HEK293T (cell line): ENCODE measurements around the gene BTBD7.

Experiments used
- BHLHE40 ChIP-seq: fragments of 450-650 bp; IDR thresholded peaks from 2 replicates; pipeline ENCODE4 v1.6.1; 2016; ENCODE audit warnings: mild to moderate bottlenecking, moderate library complexity, borderline replicate concordance
- CTBP1 ChIP-seq: fragments of 450-650 bp; IDR thresholded peaks from 2 replicates; pipeline ENCODE4 v1.6.1; 2016; ENCODE audit warnings: borderline replicate concordance
- ELF4 ChIP-seq: fragments of 450-650 bp; IDR thresholded peaks from 2 replicates; pipeline ENCODE4 v1.6.1; 2017; ENCODE audit warnings: antibody characterized with exemption
- FOXK2 ChIP-seq: fragments of 450-650 bp; IDR thresholded peaks from 2 replicates; pipeline ENCODE4 v1.6.1; 2016; ENCODE audit warnings: mild to moderate bottlenecking
- FOXM1 ChIP-seq: fragments of 450-650 bp; IDR thresholded peaks from 2 replicates; pipeline ENCODE4 v1.6.1; 2017; ENCODE audit warnings: mild to moderate bottlenecking, borderline replicate concordance
- L3MBTL2 ChIP-seq: fragments of 450-650 bp; conservative IDR thresholded peaks from 2 replicates; pipeline ENCODE4 v1.6.1; 2016; ENCODE audit warnings: mild to moderate bottlenecking
- SP1 ChIP-seq: fragments of 450-650 bp; IDR thresholded peaks from 2 replicates; pipeline ENCODE4 v1.6.1; 2017
- TARDBP ChIP-seq: fragments of 450-650 bp; IDR thresholded peaks from 2 replicates; pipeline ENCODE4 v1.6.1; 2016
- ZNF384 ChIP-seq: fragments of 450-650 bp; IDR thresholded peaks from 2 replicates; pipeline ENCODE4 v1.6.1; 2016

DNA sequence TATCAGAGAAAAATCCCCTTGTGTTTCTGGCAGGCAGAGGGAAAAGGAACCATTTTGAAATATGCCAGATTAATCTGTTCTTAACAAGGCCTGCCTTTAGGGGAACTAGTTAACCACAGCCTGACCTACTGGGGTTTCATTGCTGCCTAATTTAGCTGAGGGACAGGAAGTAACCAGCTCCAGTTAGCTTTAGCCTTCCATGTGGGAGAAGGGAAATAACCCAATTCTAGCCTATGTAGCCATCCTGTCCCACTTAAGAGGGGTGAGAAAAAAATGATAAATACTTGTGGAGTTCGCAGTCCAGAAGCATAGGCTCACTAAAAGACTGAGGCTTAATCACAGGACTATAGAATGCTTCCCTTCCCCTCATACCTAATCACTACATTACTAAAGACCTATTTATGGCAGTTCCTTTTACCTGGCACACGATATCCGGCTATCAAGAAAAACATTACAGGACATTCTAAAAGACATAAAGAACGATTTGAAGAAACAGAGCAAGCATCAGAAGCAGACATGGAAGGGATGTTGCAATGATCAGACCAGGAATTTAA, 37.0 kb upstream of the BTBD7 start:
- TF ChIP-seq FOXM1 (no peak), BHLHE40 (no peak), TARDBP (no peak), L3MBTL2 (no peak), ZNF384 (no peak), FOXK2 (no peak), ELF4 (no peak), CTBP1 (no peak), SP1 (no peak)
